DOHH2 (cell line): ENCODE data around the gene ADIG.

Experiments used
- H3F3A ChIP-seq: fragments of 200-600 bp; sonication (generic), shearing (Covaris generic); 2 replicates; pipeline ENCODE4 v1.6.0; 2016; ENCODE audit warnings: antibody characterized with exemption, mild to moderate bottlenecking; ENCODE audit not compliant: control insufficient read depth, insufficient read depth
- H3K27ac ChIP-seq: fragments of 200-600 bp; sonication (generic); 2 replicates; pipeline ENCODE4 v1.5.1; 2014; ENCODE audit warnings: low read depth, mild to moderate bottlenecking, low read length, moderate library complexity
- H3K27me3 ChIP-seq: fragments of 200-600 bp; sonication (generic); 2 replicates; pipeline ENCODE4 v1.6.1; 2014; ENCODE audit warnings: mild to moderate bottlenecking, low read length, mixed read lengths; ENCODE audit not compliant: control insufficient read depth
- H3K36me3 ChIP-seq: fragments of 200-600 bp; sonication (generic); 2 replicates; pipeline ENCODE4 v1.6.1; 2014; ENCODE audit warnings: mild to moderate bottlenecking, low read length, moderate library complexity, mixed read lengths; ENCODE audit not compliant: control insufficient read depth
- H3K4me1 ChIP-seq: fragments of 200-600 bp; sonication (generic); 2 replicates; pipeline ENCODE4 v1.6.1; 2014; ENCODE audit warnings: mild to moderate bottlenecking, low read length, mixed read lengths; ENCODE audit not compliant: control insufficient read depth
- H3K4me2 ChIP-seq: fragments of 200-600 bp; sonication (generic); 2 replicates; pipeline ENCODE4 v1.6.0; 2014; ENCODE audit warnings: mild to moderate bottlenecking, low read length, moderate library complexity
- H3K4me3 ChIP-seq: fragments of 200-600 bp; sonication (generic); 2 replicates; pipeline ENCODE4 v1.5.1; 2014; ENCODE audit warnings: mild to moderate bottlenecking, low read length, mixed read lengths
- H3K79me2 ChIP-seq: fragments of 200-600 bp; sonication (generic); 2 replicates; pipeline ENCODE4 v1.6.1; 2014; ENCODE audit warnings: mild to moderate bottlenecking, low read length, mixed read lengths; ENCODE audit not compliant: control insufficient read depth
- H3K9me2 ChIP-seq: fragments of 200-600 bp; sonication (generic); replicated peaks from 2 replicates; pipeline ENCODE4 v1.6.1; 2014; ENCODE audit warnings: mild to moderate bottlenecking, low read length, mixed read lengths; ENCODE audit not compliant: control insufficient read depth
- H3K9me3 ChIP-seq: fragments of 200-600 bp; sonication (generic); 2 replicates; pipeline ENCODE4 v1.6.1; 2014; ENCODE audit warnings: antibody characterized with exemption, low read length, mixed read lengths; ENCODE audit not compliant: control insufficient read depth, insufficient read depth
- H4K20me1 ChIP-seq: fragments of 200-600 bp; sonication (generic); 2 replicates; pipeline ENCODE4 v1.6.0; 2014; ENCODE audit warnings: low read depth, mild to moderate bottlenecking, antibody characterized with exemption, low read length, moderate library complexity; ENCODE audit not compliant: control insufficient read depth, insufficient read depth
- EZH2phosphoT487 ChIP-seq: fragments of 200-600 bp; sonication (generic); IDR thresholded peaks from 2 replicates; pipeline ENCODE4 v1.6.1; 2017; ENCODE audit warnings: borderline replicate concordance, mild to moderate bottlenecking, antibody characterized with exemption, low read length, moderate library complexity, mixed read lengths
- TF ChIP-seq, protein P1 (sequence below): fragments of 200-600 bp; sonication (generic); IDR thresholded peaks from one replicate; pipeline ENCODE4 v1.5.1; 2014; ENCODE audit warnings: antibody characterized with exemption, mild to moderate bottlenecking, low read depth, low read length; ENCODE audit not compliant: poor library complexity, severe bottlenecking

Gene ADIG

DNA sequence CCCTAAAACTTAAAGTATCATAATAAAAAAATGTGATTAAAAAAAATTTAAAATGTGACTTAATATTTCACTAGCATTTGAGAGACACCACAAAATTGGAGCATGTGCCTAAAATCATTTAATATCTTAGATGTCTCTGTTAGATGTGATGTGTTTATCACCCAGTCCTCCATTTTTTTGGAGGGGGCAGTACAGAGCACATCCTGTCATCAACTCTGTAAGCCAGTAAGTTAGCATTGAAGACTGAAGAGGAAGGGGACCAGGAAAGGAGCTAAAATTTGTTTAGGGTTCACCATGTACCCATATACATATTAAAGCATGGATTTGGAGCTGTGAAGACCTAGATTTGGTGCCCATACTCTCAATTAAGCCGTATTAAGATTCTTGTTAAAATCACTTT, 30.7 kb upstream of the ADIG start:
- Histone ChIP-seq H3K4me2 (no peak overlapping the region), H4K20me1 (no peaks in the 10 kb centered on the region), H3K4me3 (no peak overlapping the region), H3K79me2 (no peaks in the 10 kb centered on the region), H3K27me3 (no peaks in the 10 kb centered on the region), H3K4me1 (peaks cover 10% of the 10 kb centered on the region), H3K9me3 (no peaks in the 10 kb centered on the region), H3K9me2 (no peaks in the 10 kb centered on the region), H3K36me3 (peaks cover 79% of the 10 kb centered on the region), H3K27ac (no peak overlapping the region), H3F3A (no peaks in the 10 kb centered on the region)
- TF ChIP-seq, protein P1, sequence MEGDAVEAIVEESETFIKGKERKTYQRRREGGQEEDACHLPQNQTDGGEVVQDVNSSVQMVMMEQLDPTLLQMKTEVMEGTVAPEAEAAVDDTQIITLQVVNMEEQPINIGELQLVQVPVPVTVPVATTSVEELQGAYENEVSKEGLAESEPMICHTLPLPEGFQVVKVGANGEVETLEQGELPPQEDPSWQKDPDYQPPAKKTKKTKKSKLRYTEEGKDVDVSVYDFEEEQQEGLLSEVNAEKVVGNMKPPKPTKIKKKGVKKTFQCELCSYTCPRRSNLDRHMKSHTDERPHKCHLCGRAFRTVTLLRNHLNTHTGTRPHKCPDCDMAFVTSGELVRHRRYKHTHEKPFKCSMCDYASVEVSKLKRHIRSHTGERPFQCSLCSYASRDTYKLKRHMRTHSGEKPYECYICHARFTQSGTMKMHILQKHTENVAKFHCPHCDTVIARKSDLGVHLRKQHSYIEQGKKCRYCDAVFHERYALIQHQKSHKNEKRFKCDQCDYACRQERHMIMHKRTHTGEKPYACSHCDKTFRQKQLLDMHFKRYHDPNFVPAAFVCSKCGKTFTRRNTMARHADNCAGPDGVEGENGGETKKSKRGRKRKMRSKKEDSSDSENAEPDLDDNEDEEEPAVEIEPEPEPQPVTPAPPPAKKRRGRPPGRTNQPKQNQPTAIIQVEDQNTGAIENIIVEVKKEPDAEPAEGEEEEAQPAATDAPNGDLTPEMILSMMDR: peak; percentile 51
- no peak for TF ChIP-seq EZH2phosphoT487

DNA sequence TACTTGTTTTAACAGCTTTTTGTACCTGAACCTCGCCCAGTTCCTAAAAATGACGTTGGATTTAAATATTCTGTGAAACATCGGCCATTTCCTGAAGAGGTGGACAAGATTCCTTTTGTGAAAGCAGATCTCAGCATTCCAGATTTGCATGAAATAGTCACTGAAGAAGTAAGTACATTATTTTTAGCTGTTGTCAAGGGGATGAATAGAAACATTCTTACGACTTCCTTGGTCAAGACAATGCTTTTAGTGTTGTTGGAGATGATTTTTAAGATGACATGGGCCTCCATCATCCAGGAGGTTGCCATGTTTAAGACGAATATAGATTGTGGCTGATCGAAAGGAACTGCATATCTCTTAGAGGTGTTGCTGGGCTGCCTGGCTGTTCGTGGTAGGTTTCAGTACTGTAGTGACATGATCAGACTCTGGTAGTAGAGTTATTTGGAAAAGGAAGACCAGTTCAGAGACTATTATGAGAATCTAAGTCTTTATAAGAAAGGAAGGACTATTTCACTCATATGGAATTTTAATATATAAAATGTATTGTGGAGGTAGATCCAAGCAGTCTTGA, 29.9 kb upstream of the ADIG start:
- Histone ChIP-seq H3K9me2 (no peaks in the 10 kb centered on the region), H3K27ac (no peak overlapping the region), H3K4me2 (no peak overlapping the region), H3K79me2 (no peaks in the 10 kb centered on the region), H3K27me3 (no peaks in the 10 kb centered on the region), H3K4me1 (peaks cover 10% of the 10 kb centered on the region), H3K9me3 (no peaks in the 10 kb centered on the region), H3F3A (no peaks in the 10 kb centered on the region), H4K20me1 (no peaks in the 10 kb centered on the region), H3K36me3 (peaks cover 79% of the 10 kb centered on the region), H3K4me3 (no peak overlapping the region)
- TF ChIP-seq, protein P1: no peak
- TF ChIP-seq EZH2phosphoT487: no peak

DNA sequence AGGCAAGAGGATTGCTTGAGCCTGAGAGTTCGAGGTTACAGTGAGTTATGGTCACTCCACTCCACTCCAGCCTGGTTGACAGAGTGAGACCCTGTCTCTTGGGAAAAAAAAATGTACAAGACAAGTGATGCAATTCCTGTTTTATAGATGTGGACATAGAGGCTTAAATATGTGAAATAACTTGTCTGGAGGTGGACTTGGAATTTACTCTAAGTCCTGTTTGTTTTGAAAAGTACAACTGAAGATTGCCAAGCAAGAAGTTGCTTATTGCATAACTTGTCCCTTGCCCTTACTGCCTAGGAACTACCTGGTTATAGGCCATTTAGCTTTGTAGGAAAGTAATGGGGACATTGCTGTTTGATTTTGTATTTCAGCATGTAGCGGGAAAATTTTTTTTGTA, 26.0 kb upstream of the ADIG start:
- Histone ChIP-seq H3K9me2 (no peaks in the 10 kb centered on the region), H3F3A (no peaks in the 10 kb centered on the region), H3K4me1 (peaks cover 10% of the 10 kb centered on the region), H3K79me2 (no peaks in the 10 kb centered on the region), H3K4me2 (no peak overlapping the region), H3K9me3 (no peaks in the 10 kb centered on the region), H3K27me3 (no peaks in the 10 kb centered on the region), H3K27ac (no peak overlapping the region), H3K36me3 (peaks cover 88% of the 10 kb centered on the region), H4K20me1 (no peaks in the 10 kb centered on the region), H3K4me3 (no peak overlapping the region)
- TF ChIP-seq EZH2phosphoT487: no peak
- TF ChIP-seq, protein P1: no peak
